ENCODE measurements around the gene PDCD1LG2. TPM values are rescaled to one million over a fixed set of nuclear protein-coding genes. Genes with fewer than 3 reads are reported as not detected.
A peak's percentile ranks its signal among the peaks of the same experiment; 100 is the strongest.
"Not testable (repeated sequence)": the region's sequence is repeated elsewhere in the genome, so short reads cannot be mapped to it uniquely, and the experiment has no call there.

Gene PDCD1LG2
- total RNA-seq, 1 donor from 2014 or later, result 2.8 TPM

DNA sequence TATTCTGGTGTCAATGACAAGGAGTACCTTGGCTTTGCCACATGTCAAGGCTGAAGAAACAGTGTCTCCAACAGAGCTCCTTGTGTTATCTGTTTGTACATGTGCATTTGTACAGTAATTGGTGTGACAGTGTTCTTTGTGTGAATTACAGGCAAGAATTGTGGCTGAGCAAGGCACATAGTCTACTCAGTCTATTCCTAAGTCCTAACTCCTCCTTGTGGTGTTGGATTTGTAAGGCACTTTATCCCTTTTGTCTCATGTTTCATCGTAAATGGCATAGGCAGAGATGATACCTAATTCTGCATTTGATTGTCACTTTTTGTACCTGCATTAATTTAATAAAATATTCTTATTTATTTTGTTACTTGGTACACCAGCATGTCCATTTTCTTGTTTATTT is 40.2 kb upstream of the PDCD1LG2 start:
- H3K27ac Mint-ChIP-seq, result no peak overlapping the region
- peaks cover 13% of the 10 kb centered on the region for H3K4me1 Mint-ChIP-seq
- intact Hi-C loops (cut with micrococcal nuclease), result no loop called here
- TF ChIP-seq, protein P1, sequence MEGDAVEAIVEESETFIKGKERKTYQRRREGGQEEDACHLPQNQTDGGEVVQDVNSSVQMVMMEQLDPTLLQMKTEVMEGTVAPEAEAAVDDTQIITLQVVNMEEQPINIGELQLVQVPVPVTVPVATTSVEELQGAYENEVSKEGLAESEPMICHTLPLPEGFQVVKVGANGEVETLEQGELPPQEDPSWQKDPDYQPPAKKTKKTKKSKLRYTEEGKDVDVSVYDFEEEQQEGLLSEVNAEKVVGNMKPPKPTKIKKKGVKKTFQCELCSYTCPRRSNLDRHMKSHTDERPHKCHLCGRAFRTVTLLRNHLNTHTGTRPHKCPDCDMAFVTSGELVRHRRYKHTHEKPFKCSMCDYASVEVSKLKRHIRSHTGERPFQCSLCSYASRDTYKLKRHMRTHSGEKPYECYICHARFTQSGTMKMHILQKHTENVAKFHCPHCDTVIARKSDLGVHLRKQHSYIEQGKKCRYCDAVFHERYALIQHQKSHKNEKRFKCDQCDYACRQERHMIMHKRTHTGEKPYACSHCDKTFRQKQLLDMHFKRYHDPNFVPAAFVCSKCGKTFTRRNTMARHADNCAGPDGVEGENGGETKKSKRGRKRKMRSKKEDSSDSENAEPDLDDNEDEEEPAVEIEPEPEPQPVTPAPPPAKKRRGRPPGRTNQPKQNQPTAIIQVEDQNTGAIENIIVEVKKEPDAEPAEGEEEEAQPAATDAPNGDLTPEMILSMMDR (IDR thresholded peaks at IDR 0.05), result no peak
- H3K4me3 Mint-ChIP-seq, result no peak overlapping the region
- ChIA-PET CTCF (no interaction called here), POLR2A (no interaction called here)
- peaks cover 50% of the 10 kb centered on the region for H3K36me3 Mint-ChIP-seq (ENCODE audit: low read depth)
- H3K9me3 Mint-ChIP-seq, result peaks cover 2% of the 10 kb centered on the region
- DNase-seq, result no peak
- no peak for ATAC-seq (ENCODE audit: low read depth)
- no peaks in the 10 kb centered on the region for H3K27me3 Mint-ChIP-seq

DNA sequence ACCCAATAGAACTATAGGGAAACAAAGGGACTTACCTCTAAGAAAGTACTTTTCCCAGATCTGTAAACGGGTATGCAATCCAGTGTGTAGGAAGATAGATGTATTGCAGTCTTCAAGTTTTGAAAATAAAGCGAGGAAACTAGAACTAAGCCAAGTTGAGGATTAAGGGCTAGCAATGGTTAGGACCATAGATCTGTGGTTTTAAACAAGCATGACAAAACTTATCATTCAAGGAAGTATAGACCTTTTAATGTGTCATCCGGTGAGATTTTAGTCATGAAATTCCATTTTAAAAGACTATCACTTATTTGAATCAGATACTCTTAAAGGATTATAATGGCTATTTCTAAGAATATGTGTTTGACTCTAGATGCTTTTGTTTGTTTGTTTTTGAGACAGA is 39.5 kb upstream of the PDCD1LG2 start:
- TF ChIP-seq, protein P1 (IDR thresholded peaks at IDR 0.05), result no peak
- H3K36me3 Mint-ChIP-seq (ENCODE audit: low read depth), result peaks cover 43% of the 10 kb centered on the region
- CTCF ChIA-PET, result no interaction called here
- ATAC-seq (ENCODE audit: low read depth) (no peak), DNase-seq (no peak)
- no peak overlapping the region for H3K4me3 Mint-ChIP-seq
- intact Hi-C loops (cut with micrococcal nuclease), result no loop called here
- peaks cover 7% of the 10 kb centered on the region for H3K4me1 Mint-ChIP-seq
- no peak overlapping the region for H3K27ac Mint-ChIP-seq
- no peaks in the 10 kb centered on the region for H3K27me3 Mint-ChIP-seq
- H3K9me3 Mint-ChIP-seq, result no peaks in the 10 kb centered on the region
- POLR2A ChIA-PET, result no interaction called here

DNA sequence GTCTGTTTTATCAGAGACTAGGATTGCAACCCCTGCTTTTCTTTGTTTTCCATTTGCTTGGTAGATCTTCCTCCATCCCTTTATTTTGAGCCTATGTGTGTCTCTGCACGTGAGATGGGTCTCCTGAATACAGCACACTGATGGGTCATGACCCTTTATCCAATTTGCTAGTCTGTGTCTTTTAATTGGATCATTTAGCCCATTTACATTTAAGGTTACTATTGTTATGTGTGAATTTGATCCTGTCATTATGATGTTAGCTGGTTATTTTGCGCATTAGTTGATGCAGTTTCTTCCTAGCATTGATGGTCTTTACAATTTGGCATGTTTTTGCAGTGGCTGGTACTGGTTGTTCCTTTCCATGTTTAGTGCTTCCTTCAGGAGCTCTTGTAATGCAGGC is 34.7 kb upstream of the PDCD1LG2 start:
- CTCF ChIA-PET; H3K36me3 Mint-ChIP-seq (ENCODE audit: low read depth); H3K9me3 Mint-ChIP-seq; DNase-seq; H3K4me3 Mint-ChIP-seq; intact Hi-C loops (cut with micrococcal nuclease); H3K27ac Mint-ChIP-seq; ATAC-seq (ENCODE audit: low read depth); H3K27me3 Mint-ChIP-seq: not testable (repeated sequence)
- H3K4me1 Mint-ChIP-seq, result peaks cover 18% of the 10 kb centered on the region
- POLR2A ChIA-PET, result interaction anchor here (0.6 kb wide), 1 partner anchor 54 kb away, joined by 3 read pairs; no protein-coding TSS in a partner anchor

DNA sequence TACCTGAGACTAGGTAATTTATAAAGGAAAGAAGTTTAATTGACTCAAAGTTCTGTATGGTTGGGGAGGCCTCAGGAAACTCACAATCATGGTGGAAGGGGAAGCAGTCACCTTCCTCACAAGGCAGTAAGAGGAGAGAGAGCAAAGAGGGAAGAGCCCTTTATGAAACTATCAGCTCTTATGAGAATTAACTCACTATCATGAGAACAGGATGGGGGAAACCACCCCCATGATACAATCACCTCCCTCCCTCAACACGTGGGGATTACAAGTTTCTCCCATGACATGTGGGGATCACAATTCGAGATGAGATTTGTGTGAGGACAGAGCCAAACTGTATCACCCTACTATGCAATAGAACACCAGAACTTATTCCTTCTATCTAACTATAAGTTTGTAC is 32.1 kb upstream of the PDCD1LG2 start:
- TF ChIP-seq, protein P1 (IDR thresholded peaks at IDR 0.05), result no peak
- no peak for DNase-seq
- Mint-ChIP-seq H3K9me3 (peaks cover 2% of the 10 kb centered on the region), H3K4me3 (no peak overlapping the region), H3K27me3 (no peaks in the 10 kb centered on the region), H3K27ac (peak overlapping the region; percentile 5), H3K36me3 (ENCODE audit: low read depth) (no peaks in the 10 kb centered on the region), H3K4me1 (peaks cover 33% of the 10 kb centered on the region)
- POLR2A ChIA-PET, result interaction anchor here (1.0 to 1.4 kb wide), 3 partner anchors 14 to 32 kb away, joined by 3 to 4 read pairs (median 3); partner anchors contain the start of gene PDCD1LG2
- intact Hi-C loops (cut with micrococcal nuclease), result no loop called here
- CTCF ChIA-PET, result no interaction called here
- ATAC-seq (ENCODE audit: low read depth), result peak; percentile 25

DNA sequence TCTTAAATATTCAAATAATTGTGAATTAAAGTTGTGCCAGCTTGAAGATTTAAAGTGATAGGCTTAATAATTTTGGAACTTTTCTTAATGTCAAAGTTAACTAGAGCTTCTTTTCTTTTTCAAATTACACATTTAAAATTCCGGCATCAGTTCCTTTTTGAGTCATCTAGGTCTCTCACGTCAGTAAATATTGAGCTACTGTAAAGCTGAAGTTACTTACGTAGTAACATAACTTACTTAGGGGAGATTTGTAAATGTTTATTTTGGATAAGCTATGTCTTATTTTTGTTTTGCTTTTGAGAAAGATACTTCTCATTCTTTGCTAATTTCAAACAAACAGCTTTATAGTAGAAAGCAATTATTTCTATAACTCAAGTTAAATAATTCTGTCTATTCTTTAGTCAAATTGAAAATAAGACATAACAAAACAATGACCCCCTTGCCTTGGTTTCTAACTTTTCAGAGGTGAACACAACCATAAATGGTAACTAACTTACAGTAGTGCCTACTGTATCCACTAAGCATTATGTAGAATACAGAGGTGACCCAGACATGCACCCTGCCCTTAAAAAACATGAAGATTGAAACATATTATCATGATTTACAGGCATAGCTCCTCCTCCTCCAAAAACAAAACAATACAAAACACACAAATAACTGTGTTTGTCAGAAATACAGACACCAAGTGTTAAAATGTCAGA is 30.2 kb upstream of the PDCD1LG2 start:
- Mint-ChIP-seq H3K9me3 (peaks cover 2% of the 10 kb centered on the region), H3K4me3 (no peak overlapping the region), H3K27ac (no peak overlapping the region), H3K36me3 (ENCODE audit: low read depth) (no peaks in the 10 kb centered on the region), H3K27me3 (no peaks in the 10 kb centered on the region), H3K4me1 (peaks cover 33% of the 10 kb centered on the region)
- POLR2A ChIA-PET, result interaction anchor here (0.9 to 2.2 kb wide), 6 partner anchors 21 to 106 kb away, joined by 3 to 16 read pairs (median 4); partner anchors contain the start of genes CD274 and PLGRKT
- CTCF ChIA-PET, result interaction anchor here (1.2 kb wide), 1 partner anchor 10 kb away, joined by 4 read pairs; no protein-coding TSS in a partner anchor
- DNase-seq, result no peak
- intact Hi-C loops (cut with micrococcal nuclease), result loop anchor here (2.0 kb wide), 1 partner anchor 31 kb away; the partner anchor contains the start of gene PDCD1LG2
- TF ChIP-seq, protein P1 (IDR thresholded peaks at IDR 0.05), result no peak
- no peak for ATAC-seq (ENCODE audit: low read depth)

Measured in activated B cell treated with CpG ODN at 0.5 μM for 24 hours (primary cell).